GM12878 (cell line): Measurements from ENCODE around the gene SYNGR1. TPM values are rescaled to one million over a fixed set of nuclear protein-coding genes. Genes with fewer than 3 reads are reported as not detected.

Experiments
- ATF7 ChIP-seq: fragments of 450-650 bp; IDR thresholded peaks from 2 replicates; pipeline ENCODE4 v1.6.1; 2016; ENCODE audit warnings: low read depth, mild to moderate bottlenecking
- CBFB ChIP-seq: IDR thresholded peaks from 2 replicates; pipeline ENCODE4 v1.6.1; 2016; ENCODE audit warnings: antibody characterized with exemption, low read depth
- CEBPB ChIP-seq, 2 experiments: fragments of 150-350 bp in 1 of 2; IDR thresholded peaks; 2 replicates each; pipeline ENCODE4 v1.6.1; 2012 to 2014; ENCODE audit warnings: low read depth in 2 of 2, low read length in 2 of 2, borderline replicate concordance in 1 of 2, inconsistent platforms in 1 of 2
- DPF2 ChIP-seq: fragments of 450-650 bp; IDR thresholded peaks from 2 replicates; pipeline ENCODE4 v1.6.1; 2017; ENCODE audit warnings: mild to moderate bottlenecking
- E4F1 ChIP-seq: fragments of 450-650 bp; IDR thresholded peaks from 2 replicates; pipeline ENCODE4 v1.6.1; 2018; ENCODE audit warnings: borderline replicate concordance, mild to moderate bottlenecking; ENCODE audit not compliant: partially characterized antibody
- GABPA ChIP-seq: IDR thresholded peaks from 2 replicates; pipeline ENCODE4 v1.6.1; 2014; ENCODE audit warnings: antibody characterized with exemption, low read depth, mild to moderate bottlenecking, inconsistent platforms
- GATAD2B ChIP-seq: fragments of 450-650 bp; conservative IDR thresholded peaks from 2 replicates; pipeline ENCODE4 v1.6.1; 2017; ENCODE audit warnings: low read depth, mild to moderate bottlenecking, moderate library complexity
- HDGF ChIP-seq: fragments of 450-650 bp; IDR thresholded peaks from 2 replicates; pipeline ENCODE4 v1.6.1; 2016; ENCODE audit warnings: antibody characterized with exemption
- JUND ChIP-seq: IDR thresholded peaks from 2 replicates; pipeline ENCODE4 v1.6.1; 2012; ENCODE audit warnings: low read depth, mild to moderate bottlenecking, low read length, improper control_type of control experiment, moderate library complexity
- NFIC ChIP-seq: IDR thresholded peaks from 2 replicates; pipeline ENCODE4 v1.6.1; 2012; ENCODE audit warnings: low read depth, mild to moderate bottlenecking, inconsistent platforms, low read length, moderate library complexity
- PBX3 ChIP-seq: IDR thresholded peaks from 2 replicates; pipeline ENCODE4 v1.6.1; 2011; ENCODE audit warnings: mild to moderate bottlenecking, low read depth, low read length, moderate library complexity; ENCODE audit not compliant: insufficient replicate concordance
- PML ChIP-seq: IDR thresholded peaks from 2 replicates; pipeline ENCODE4 v1.6.1; 2012; ENCODE audit warnings: low read length, inconsistent platforms
- RAD21 ChIP-seq: IDR thresholded peaks from 2 replicates; pipeline ENCODE4 v1.6.1; 2011; ENCODE audit warnings: mild to moderate bottlenecking, low read depth, low read length, moderate library complexity; ENCODE audit not compliant: insufficient read depth
- RUNX3 ChIP-seq: IDR thresholded peaks from 2 replicates; pipeline ENCODE4 v1.6.1; 2012; ENCODE audit warnings: low read length, inconsistent platforms
- SIN3A ChIP-seq: IDR thresholded peaks from 2 replicates; pipeline ENCODE4 v1.6.1; 2012; ENCODE audit warnings: low read depth, low read length, improper control_type of control experiment
- SKIL ChIP-seq: fragments of 450-650 bp; IDR thresholded peaks from 2 replicates; pipeline ENCODE4 v1.6.1; 2017; ENCODE audit warnings: mild to moderate bottlenecking, low read depth, inconsistent platforms; ENCODE audit not compliant: poor library complexity, severe bottlenecking
- SREBF1 ChIP-seq: IDR thresholded peaks from 2 replicates; pipeline ENCODE4 v1.6.1; 2012; ENCODE audit warnings: mild to moderate bottlenecking, low read length
- SREBF2 ChIP-seq: IDR thresholded peaks from 2 replicates; pipeline ENCODE4 v1.6.1; 2012; ENCODE audit warnings: mild to moderate bottlenecking, low read length
- TAF1 ChIP-seq: IDR thresholded peaks from 2 replicates; pipeline ENCODE4 v1.6.1; 2011; ENCODE audit warnings: mild to moderate bottlenecking, low read depth, low read length, borderline replicate concordance
- TBL1XR1 ChIP-seq: IDR thresholded peaks from 2 replicates; pipeline ENCODE4 v1.6.1; 2012; ENCODE audit warnings: low read depth, low read length, improper control_type of control experiment
- ZNF24 ChIP-seq: fragments of 450-650 bp; IDR thresholded peaks from 2 replicates; pipeline ENCODE4 v1.6.1; 2017; ENCODE audit warnings: antibody characterized with exemption, mild to moderate bottlenecking
- ZNF592 ChIP-seq: fragments of 450-650 bp; IDR thresholded peaks from 2 replicates; pipeline ENCODE4 v1.6.1; 2017; ENCODE audit warnings: mild to moderate bottlenecking, moderate library complexity
- ZNF622 ChIP-seq: fragments of 450-650 bp; IDR thresholded peaks from 2 replicates; pipeline ENCODE4 v1.6.1; 2017; ENCODE audit warnings: mild to moderate bottlenecking, inconsistent platforms
- polyA plus RNA-seq, 11 experiments: library from polyadenylated mRNA; depleted of rRNA in 4 of 11; unstranded in 6 of 11; stranded (reverse) in 5 of 11; fragments of >200 nt; fragmentation: Nextera tagmentation in 4 of 11; fragmentation: Illumina TruSeq in 1 of 11; extraction: Ambion mirVana in 4 of 11; extraction: Trizol in 1 of 11; gene quantifications; 1 replicate in 1 of 11; 2 replicates in 10 of 11; pipeline versions ENCODE4 v1.2.1 to v1.2.3, GENCODE V29; 2011 to 2016; ENCODE audit warnings: inconsistent platforms in 2 of 11, missing spikeins in 2 of 11, low read depth in 1 of 11
- total RNA-seq, 4 experiments: library from RNA; depleted of rRNA in 3 of 4; stranded (reverse); fragments of >200 nt in 3 of 4; fragmentation: Illumina TruSeq in 1 of 4; extraction: Trizol in 1 of 4; gene quantifications; 2 replicates each; pipeline versions ENCODE4 v1.2.1 to v1.2.3, GENCODE V29; 2013 to 2021

Gene SYNGR1
- total and polyA plus RNA-seq, 10 of the 15 experiments (the other 5 are each of a cell fraction or from before 2014, with no cell fraction given): 0.87 to 9.2 (median 3.5) TPM

GRCh38 chr22:39316440-39317083, 33.2 kb upstream of the SYNGR1 start (continued):
- TF ChIP-seq SKIL (no peak), E4F1 (no peak), GATAD2B (no peak), SIN3A (no peak), ZNF592 (no peak), RUNX3 (0 out of 2 replicates have a peak, but pooled peaks have one; percentile 9), DPF2 (no peak), TAF1 (no peak), CBFB (no peak), NFIC (no peak), TBL1XR1 (no peak), PML (no peak), ZNF24 (no peak), HDGF (0 out of 2 replicates have a peak, but pooled peaks have one; percentile 57), CEBPB (IDR thresholded peaks at IDR 0.05; ENCODE audit: borderline replicate concordance in 1 of 2, low read depth in 2 of 2, low read length in 2 of 2) (no peak), SREBF2 (no peak), JUND (peak; percentile 65; the same call in 1 of the 2 replicates), PBX3 (no peak), GABPA (no peak), SREBF1 (no peak), RAD21 (peak; percentile 59), ZNF622 (no peak), ATF7 (peak; percentile 59)
